Thyroid gland (tissue), 4 donors: ENCODE data around the gene CCDC47. TPM values are rescaled to one million over a fixed set of nuclear protein-coding genes. Genes with fewer than 3 reads are reported as not detected.
A peak's percentile ranks its signal among the peaks of the same experiment; 100 is the strongest.
"Not testable (repeated sequence)": the region's sequence is repeated elsewhere in the genome, so short reads cannot be mapped to it uniquely, and the experiment has no call there.

Experiments used
- DNase-seq, 2 donors: peaks; one replicate each; pipeline ENCODE4 v3.0.0-alpha.2; 2019
- H3K27ac ChIP-seq, 3 donors: fragments of 200-600 bp; sonication (generic); 1 replicate in 2 of 3; 2 replicates in 1 of 3; pipeline ENCODE4 v1.5.1; 2016 to 2019; ENCODE audit warnings: mild to moderate bottlenecking in 1 of 3, moderate library complexity in 1 of 3
- H3K27me3 ChIP-seq: fragments of 200-600 bp; sonication (generic); one replicate; pipeline ENCODE4 v1.5.1; 2019
- H3K36me3 ChIP-seq, 2 donors: fragments of 200-600 bp; sonication (generic); one replicate each; pipeline ENCODE4 v1.5.1; 2016 to 2019
- H3K4me1 ChIP-seq, 2 donors: fragments of 200-600 bp; sonication (generic); one replicate each; pipeline ENCODE4 v1.5.1; 2017 to 2019
- H3K4me3 ChIP-seq, 3 donors: fragments of 200-600 bp; sonication (generic); replicated peaks in 1 of 3; 1 replicate in 2 of 3; 2 replicates in 1 of 3; pipeline ENCODE4 v1.5.1; 2016; ENCODE audit warnings: mild to moderate bottlenecking in 1 of 3
- H3K9me3 ChIP-seq: fragments of 200-600 bp; sonication (generic); one replicate; pipeline ENCODE4 v1.5.1; 2017
- POLR2A ChIP-seq, 2 donors: fragments of 450-650 bp; IDR thresholded peaks; one replicate each; pipeline ENCODE4 v1.6.1; 2017; ENCODE audit warnings: antibody characterized with exemption in 2 of 2, mild to moderate bottlenecking in 2 of 2, moderate library complexity in 1 of 2
- WGBS, 2 donors: methylation state at CpG; one replicate each; pipeline ENCODE4 v1.1.5; 2017; 5-methylcytosine and 5-hydroxymethylcytosine counted together
- intact Hi-C: fragments of 100-400 bp; cut with DNase I; formaldehyde crosslinking; loops from one replicate; pipeline ENCODE4 v1.15.1; 2023
- total RNA-seq, 4 donors: library from RNA; depleted of rRNA; stranded (reverse); fragments of >200 nt; gene quantifications; one replicate each; pipeline ENCODE4 v1.2.3, GENCODE V29; 2016
- TF ChIP-seq, protein P1 (sequence below), 6 experiments: fragments of 200-600 bp in 3 of 6; fragments of 450-650 bp in 3 of 6; sonication (generic) in 3 of 6; IDR thresholded peaks; one replicate each; pipeline ENCODE4 v1.5.1; 2016 to 2019; ENCODE audit warnings: antibody characterized with exemption in 6 of 6, mild to moderate bottlenecking in 2 of 6, inconsistent platforms in 1 of 6, moderate library complexity in 1 of 6

Gene CCDC47
- total RNA-seq, 4 donors from 2014 or later = 69.4 to 120 (median 85.1) TPM

GRCh38 chr17:63740464-63741142 lies 32.8 kb downstream of the CCDC47 start:
- Histone ChIP-seq H3K4me3 (peak overlapping the region; percentile 41 to 92 (median 72)), H3K27me3 (no peaks in the 10 kb centered on the region), H3K4me1 (peaks cover 7 to 12% of the 10 kb centered on the region in 2 donors), H3K36me3 (peaks cover 2 to 3% of the 10 kb centered on the region in 2 donors), H3K27ac (peak overlapping the region; percentile 72 to 93 (median 87)), H3K9me3 (no peaks in the 10 kb centered on the region)
- intact Hi-C loops = no loop called here
- WGBS, 2 donors = 36 to 37% methylated on average over 12 of the region's 12 CpGs
- no peak for DNase-seq
- TF ChIP-seq POLR2A (IDR thresholded peaks at IDR 0.05) = no peak
- TF ChIP-seq, protein P1, sequence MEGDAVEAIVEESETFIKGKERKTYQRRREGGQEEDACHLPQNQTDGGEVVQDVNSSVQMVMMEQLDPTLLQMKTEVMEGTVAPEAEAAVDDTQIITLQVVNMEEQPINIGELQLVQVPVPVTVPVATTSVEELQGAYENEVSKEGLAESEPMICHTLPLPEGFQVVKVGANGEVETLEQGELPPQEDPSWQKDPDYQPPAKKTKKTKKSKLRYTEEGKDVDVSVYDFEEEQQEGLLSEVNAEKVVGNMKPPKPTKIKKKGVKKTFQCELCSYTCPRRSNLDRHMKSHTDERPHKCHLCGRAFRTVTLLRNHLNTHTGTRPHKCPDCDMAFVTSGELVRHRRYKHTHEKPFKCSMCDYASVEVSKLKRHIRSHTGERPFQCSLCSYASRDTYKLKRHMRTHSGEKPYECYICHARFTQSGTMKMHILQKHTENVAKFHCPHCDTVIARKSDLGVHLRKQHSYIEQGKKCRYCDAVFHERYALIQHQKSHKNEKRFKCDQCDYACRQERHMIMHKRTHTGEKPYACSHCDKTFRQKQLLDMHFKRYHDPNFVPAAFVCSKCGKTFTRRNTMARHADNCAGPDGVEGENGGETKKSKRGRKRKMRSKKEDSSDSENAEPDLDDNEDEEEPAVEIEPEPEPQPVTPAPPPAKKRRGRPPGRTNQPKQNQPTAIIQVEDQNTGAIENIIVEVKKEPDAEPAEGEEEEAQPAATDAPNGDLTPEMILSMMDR (IDR thresholded peaks at IDR 0.05) = no peak

GRCh38 chr17:63735691-63736090 lies 37.7 kb downstream of the CCDC47 start:
- H3K27ac ChIP-seq = no peak overlapping the region
- intact Hi-C loops = no loop called here
- H3K36me3 ChIP-seq = no peaks in the 10 kb centered on the region
- no peak overlapping the region for H3K4me3 ChIP-seq
- TF ChIP-seq, protein P1 (IDR thresholded peaks at IDR 0.05) = no peak
- TF ChIP-seq POLR2A (IDR thresholded peaks at IDR 0.05) = no peak
- H3K4me1 ChIP-seq = peaks cover 6 to 7% of the 10 kb centered on the region in 2 donors
- H3K27me3 ChIP-seq = no peaks in the 10 kb centered on the region
- DNase-seq = no peak
- no peaks in the 10 kb centered on the region for H3K9me3 ChIP-seq
- 91 to 92% methylated on average over 8 of the region's 8 CpGs for WGBS, 2 donors

GRCh38 chr17:63722403-63722802 lies 51.0 kb downstream of the CCDC47 start:
- 75 to 80% methylated on average over 2 of the region's 2 CpGs for WGBS, 2 donors
- Histone ChIP-seq H3K27ac (no peak overlapping the region), H3K36me3 (peaks cover 0 to 5% of the 10 kb centered on the region in 2 donors), H3K27me3 (no peaks in the 10 kb centered on the region), H3K4me3 (no peak overlapping the region), H3K9me3 (no peaks in the 10 kb centered on the region), H3K4me1 (no peaks in the 10 kb centered on the region)
- DNase-seq = no peak
- no peak for TF ChIP-seq POLR2A (IDR thresholded peaks at IDR 0.05)
- TF ChIP-seq, protein P1 (IDR thresholded peaks at IDR 0.05) = no peak
- intact Hi-C loops = no loop called here

- H3K4me1 ChIP-seq, intact Hi-C loops, H3K4me3 ChIP-seq, H3K9me3 ChIP-seq, H3K27ac ChIP-seq, DNase-seq, H3K36me3 ChIP-seq, H3K27me3 ChIP-seq: not testable (repeated sequence)
- WGBS, 2 donors = 95 to 98% methylated on average over 5 of the region's 5 CpGs
Observed at GRCh38 chr17:63720194-63720593, 53.2 kb downstream of the CCDC47 start.

DNA sequence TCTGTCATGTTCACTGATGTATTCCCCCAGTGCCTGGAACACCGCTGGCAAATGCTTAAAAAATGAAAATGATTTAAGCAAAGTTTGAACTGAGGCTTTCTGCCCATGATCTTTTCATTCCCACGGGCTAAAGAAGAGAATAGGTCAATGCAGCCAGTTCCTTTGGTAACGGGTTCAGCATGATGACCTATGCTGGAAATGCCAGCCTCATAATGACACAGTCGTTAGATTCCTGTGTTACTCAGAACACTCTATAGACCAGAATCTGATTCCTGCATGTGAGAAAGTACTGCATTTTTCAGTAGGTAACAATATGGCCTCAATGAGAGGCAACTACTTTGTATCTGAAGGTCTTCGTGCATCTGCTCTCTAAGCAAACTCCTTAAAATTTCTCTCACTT lies 54.4 kb downstream of the CCDC47 start:
- Histone ChIP-seq H3K27ac (no peak overlapping the region), H3K4me1 (no peaks in the 10 kb centered on the region), H3K36me3 (no peaks in the 10 kb centered on the region), H3K9me3 (no peaks in the 10 kb centered on the region), H3K4me3 (no peak overlapping the region), H3K27me3 (no peaks in the 10 kb centered on the region)
- TF ChIP-seq, protein P1 (IDR thresholded peaks at IDR 0.05) = no peak
- no peak for TF ChIP-seq POLR2A (IDR thresholded peaks at IDR 0.05)
- DNase-seq = no peak
- intact Hi-C loops = no loop called here
- WGBS, 2 donors = 77 to 82% methylated on average over 5 of the region's 5 CpGs
